Tibial nerve (tissue), 3 donors: ENCODE results near the gene ZMPSTE24.
"Not testable (repeated sequence)": the region's sequence is repeated elsewhere in the genome, so short reads cannot be mapped to it uniquely, and the experiment has no call there.

Source experiments
- CTCF ChIP-seq, 5 experiments: fragments of 200-600 bp in 3 of 5; fragments of 450-650 bp in 2 of 5; sonication (generic) in 3 of 5; IDR thresholded peaks; one replicate each; pipeline ENCODE4 v1.5.1; 2016 to 2019; ENCODE audit warnings: antibody characterized with exemption in 5 of 5, mild to moderate bottlenecking in 3 of 5, moderate library complexity in 2 of 5
- POLR2A ChIP-seq, 2 donors: fragments of 450-650 bp; IDR thresholded peaks; one replicate each; pipeline ENCODE4 v1.6.1; 2017; ENCODE audit warnings: antibody characterized with exemption in 2 of 2, mild to moderate bottlenecking in 2 of 2, moderate library complexity in 2 of 2

GRCh38 chr1:40342381-40342717, 84.3 kb downstream of the ZMPSTE24 start:
- TF ChIP-seq CTCF, POLR2A (IDR thresholded peaks at IDR 0.05): not testable (repeated sequence)
